HCT116 (cell line): ENCODE results near the gene ERBB2. TPM values are rescaled to one million over a fixed set of nuclear protein-coding genes. Genes with fewer than 3 reads are reported as not detected.

ENCODE experiments used
- ATAC-seq: fragments of 200-7000 bp; cut with Tn5 transposase; 2 replicates; pipeline ENCODE4 v1.9.1; 2020; ENCODE audit warnings: mild to moderate bottlenecking, moderate library complexity
- BruUV-seq: library from RNA; stranded (reverse); fragments of 400-500 nt; replicated peaks from 2 replicates; lab custom pipeline; 2021; lab: Mats Ljungman, UMichigan
- CTCF ChIA-PET: fragments of 300-600 bp; sonication (Branson Sonifier 250); formaldehyde crosslinking; loops from one replicate; lab custom pipeline; 2021; ENCODE audit warnings: antibody characterized with exemption; lab: Charles Lee
- POLR2A ChIA-PET: fragments of 300-600, 350-600 bp; sonication (Branson Sonifier 250); formaldehyde crosslinking; loops from one replicate; lab custom pipeline; 2021; ENCODE audit warnings: antibody characterized with exemption; lab: Charles Lee
- RAD21 ChIA-PET, 2 experiments: fragments of 300-600 bp; sonication (Branson Sonifier 250); formaldehyde crosslinking; loops; one replicate each; lab custom pipeline; 2023; ENCODE audit warnings: low total read pairs in 2 of 2; ENCODE audit not compliant: uncharacterized antibody in 2 of 2, unreplicated experiment in 2 of 2, low non-redundant PET in 1 of 2; lab: Charles Lee
- DNase-seq: peaks from one replicate; pipeline ENCODE4 v3.0.0-alpha.2; 2010; ENCODE audit warnings: low read depth, low spot score
- H2AFZ ChIP-seq: fragments of 200-600 bp; shearing (Covaris generic), sonication (generic); 2 replicates; pipeline ENCODE4 v1.6.1; 2017; ENCODE audit warnings: low read depth, mixed run types, mixed read lengths, antibody characterized with exemption, low read length; ENCODE audit not compliant: poor library complexity, severe bottlenecking
- H3K27ac ChIP-seq: 2 replicates; pipeline ENCODE4 v1.5.1; 2012; ENCODE audit warnings: low read depth, low read length
- H3K27me3 ChIP-seq: fragments of 200-600 bp; sonication (generic); 2 replicates; pipeline ENCODE4 v1.6.1; 2016; ENCODE audit warnings: mixed run types, low read length, mixed read lengths; ENCODE audit not compliant: insufficient read depth
- H3K36me3 ChIP-seq, 2 experiments: fragments of 200-500 bp in 1 of 2; fragments of 200-600 bp in 1 of 2; sonication (Bioruptor generic) in 1 of 2; sonication (generic) in 1 of 2; 2 replicates each; pipeline versions ENCODE4 v1.5.1 to v1.6.1; 2014 to 2016; ENCODE audit warnings: low read length in 2 of 2, inconsistent platforms in 1 of 2, mixed read lengths in 1 of 2, mixed run types in 1 of 2; ENCODE audit not compliant: insufficient read depth in 2 of 2, control insufficient read depth in 1 of 2
- H3K4me1 ChIP-seq, 2 experiments: fragments of 200-600 bp in 1 of 2; sonication (generic) in 1 of 2; 2 replicates each; pipeline versions ENCODE4 v1.5.1 to v1.6.1; 2012 to 2017; ENCODE audit warnings: low read length in 2 of 2, inconsistent platforms in 1 of 2, mild to moderate bottlenecking in 1 of 2, mixed read lengths in 1 of 2, mixed run types in 1 of 2, moderate library complexity in 1 of 2; ENCODE audit not compliant: insufficient read depth in 2 of 2, control insufficient read depth in 1 of 2
- H3K4me2 ChIP-seq: fragments of 200-600 bp; sonication (generic); 2 replicates; pipeline ENCODE4 v1.6.1; 2017; ENCODE audit warnings: mixed run types, low read length, mixed read lengths
- H3K4me3 ChIP-seq, 2 experiments: fragments of 200-600 bp in 1 of 2; sonication (generic) in 1 of 2; replicated peaks in 1 of 2; 2 replicates each; pipeline ENCODE4 v1.5.1; 2011 to 2016; ENCODE audit warnings: low read length in 2 of 2, control low read depth in 1 of 2, low read depth in 1 of 2, mild to moderate bottlenecking in 1 of 2, mixed read lengths in 1 of 2, mixed run types in 1 of 2
- H3K79me2 ChIP-seq: fragments of 200-600 bp; sonication (generic); 2 replicates; pipeline ENCODE4 v1.6.1; 2017; ENCODE audit warnings: mild to moderate bottlenecking, mixed run types, low read length, moderate library complexity, mixed read lengths; ENCODE audit not compliant: insufficient read depth
- H3K9ac ChIP-seq: fragments of 200-600 bp; sonication (generic); 2 replicates; pipeline ENCODE4 v1.6.1; 2016; ENCODE audit warnings: low read length, mixed read lengths
- H3K9me2 ChIP-seq: fragments of 200-600 bp; sonication (generic), shearing (Covaris generic); 2 replicates; pipeline ENCODE4 v1.6.1; 2017; ENCODE audit warnings: mixed run types, mild to moderate bottlenecking, moderate library complexity; ENCODE audit not compliant: insufficient read depth
- H3K9me3 ChIP-seq, 2 experiments: fragments of 200-500 bp in 1 of 2; fragments of 200-600 bp in 1 of 2; sonication (Bioruptor generic) in 1 of 2; sonication (generic) in 1 of 2; 2 replicates each; pipeline ENCODE4 v1.6.1; 2014 to 2017; ENCODE audit warnings: low read length in 2 of 2, mixed read lengths in 2 of 2, inconsistent platforms in 1 of 2, low read depth in 1 of 2, mild to moderate bottlenecking in 1 of 2, mixed run types in 1 of 2, moderate library complexity in 1 of 2; ENCODE audit not compliant: control insufficient read depth in 1 of 2, insufficient read depth in 1 of 2
- H4K20me1 ChIP-seq: fragments of 200-600 bp; sonication (generic), shearing (Covaris generic); 2 replicates; pipeline ENCODE4 v1.6.1; 2017; ENCODE audit warnings: mixed run types, mild to moderate bottlenecking, moderate library complexity; ENCODE audit not compliant: insufficient read depth
- ATF3 ChIP-seq: IDR thresholded peaks from 2 replicates; pipeline ENCODE4 v1.6.1; 2012
- CBX3 ChIP-seq: IDR thresholded peaks from 2 replicates; pipeline ENCODE4 v1.6.1; 2012; ENCODE audit warnings: low read depth
- ELF1 ChIP-seq: IDR thresholded peaks from 2 replicates; pipeline ENCODE4 v1.6.1; 2012; ENCODE audit warnings: low read depth, borderline replicate concordance
- EZH2 ChIP-seq: fragments of 200-600 bp; sonication (generic); IDR thresholded peaks from 2 replicates; pipeline ENCODE4 v1.6.1; 2017; ENCODE audit warnings: antibody characterized with exemption, mixed run types
- POLR2A ChIP-seq: IDR thresholded peaks from 2 replicates; pipeline ENCODE4 v1.7.0; 2011; ENCODE audit warnings: borderline replicate concordance; ENCODE audit not compliant: insufficient read depth, insufficient read length; ENCODE audit errors: extremely low read depth
- SIN3A ChIP-seq: IDR thresholded peaks from 2 replicates; pipeline ENCODE4 v1.6.1; 2012; ENCODE audit warnings: low read depth
- SP1 ChIP-seq: IDR thresholded peaks from 2 replicates; pipeline ENCODE4 v1.6.1; 2012; ENCODE audit warnings: low read depth
- SRF ChIP-seq: IDR thresholded peaks from 2 replicates; pipeline ENCODE4 v1.6.1; 2012; ENCODE audit warnings: low read depth
- TCF7L2 ChIP-seq: IDR thresholded peaks from 2 replicates; pipeline ENCODE4 v1.7.0; 2011; ENCODE audit warnings: borderline replicate concordance, inconsistent platforms; ENCODE audit not compliant: insufficient read depth, insufficient read length; ENCODE audit errors: extremely low read depth
- YY1 ChIP-seq: IDR thresholded peaks from 2 replicates; pipeline ENCODE4 v1.6.1; 2011; ENCODE audit warnings: low read length, low read depth, moderate library complexity, mild to moderate bottlenecking; ENCODE audit not compliant: insufficient replicate concordance; ENCODE audit errors: extremely low read depth
- ZNF274 ChIP-seq: fragments of 200-500 bp; sonication (Bioruptor generic); IDR thresholded peaks from 2 replicates; pipeline ENCODE4 v1.6.1; 2014; ENCODE audit warnings: mild to moderate bottlenecking, low read depth, low read length, inconsistent platforms
- intact Hi-C: fragments of 100-400 bp; cut with micrococcal nuclease; formaldehyde crosslinking; loops from 2 replicates; pipeline ENCODE4 v1.10.0; 2022
- total RNA-seq: library from RNA; stranded (reverse); gene quantifications from one replicate; pipeline ENCODE4 v1.2.1, GENCODE V29; 2021; ENCODE audit not compliant: unreplicated experiment

ERBB2 gene
- total RNA-seq, 1 experiment from 2014 or later = 75.8 TPM

GRCh38 chr17:39754958-39755553, 55.2 kb downstream of the ERBB2 start (continued):
- no peak for TF ChIP-seq YY1
- no peak for TF ChIP-seq POLR2A
- TF ChIP-seq SRF = no peak
- TF ChIP-seq ELF1 = no peak
- no peak for TF ChIP-seq EZH2
- no peak for TF ChIP-seq SIN3A

GRCh38 chr17:39755554-39756379, 55.9 kb downstream of the ERBB2 start:
- no peak for DNase-seq
- H3K79me2 ChIP-seq = no peaks in the 10 kb centered on the region
- no peak for TF ChIP-seq ZNF274
- TF ChIP-seq SRF = no peak
- no peak for TF ChIP-seq POLR2A
- no peak for TF ChIP-seq YY1
- no peak for TF ChIP-seq ATF3
- TF ChIP-seq CBX3 = no peak
- TF ChIP-seq SP1 = no peak
- TF ChIP-seq TCF7L2 = no peak
- TF ChIP-seq, all 23 proteins: peak for 0
- ChIA-PET POLR2A (no interaction called here), CTCF (interaction anchor here (1.0 to 2.8 kb wide), 3 partner anchors 26 to 134 kb away, joined by 4 to 16 read pairs (median 6); partner anchors contain the start of gene MIEN1), RAD21 (no interaction called here)
- Histone ChIP-seq H4K20me1 (no peaks in the 10 kb centered on the region), H2AFZ (no peak overlapping the region), H3K9me2 (no peaks in the 10 kb centered on the region), H3K27ac (no peak overlapping the region), H3K4me3 (no peak overlapping the region), H3K27me3 (peaks cover 6% of the 10 kb centered on the region; the same call in 1 of the 2 replicates), H3K4me2 (no peak overlapping the region), H3K9me3 (no peaks in the 10 kb centered on the region), H3K36me3 (no peaks in the 10 kb centered on the region), H3K9ac (no peak overlapping the region), H3K4me1 (peaks cover 20 to 42% of the 10 kb centered on the region in 2 experiments)
- ATAC-seq = no peak
- intact Hi-C loops = loop anchor here (2.0 kb wide), 1 partner anchor 207 kb away; no protein-coding TSS in a partner anchor
- BruUV-seq = no TSS peak
